K562 (cell line): ENCODE measurements around the gene SLC6A7. TPM values are rescaled to one million over a fixed set of nuclear protein-coding genes. Genes with fewer than 3 reads are reported as not detected.
A peak's percentile ranks its signal among the peaks of the same experiment; 100 is the strongest.

ENCODE experiments used
- ATAC-seq: fragments of 200-7000 bp; cut with Tn5 transposase; 3 replicates; pipeline ENCODE4 v1.9.1; 2020; ENCODE audit warnings: moderate library complexity
- BruUV-seq: library from RNA; stranded (reverse); fragments of 400-500 nt; replicated peaks from 2 replicates; lab custom pipeline; 2021; lab: Mats Ljungman, UMichigan
- CTCF ChIA-PET: fragments of 300-600 bp; formaldehyde crosslinking; extraction: SDS; loops from one replicate; lab custom pipeline; 2021; ENCODE audit warnings: low intra/inter-chr PET ratio; lab: Yijun Ruan, JAX
- POLR2A ChIA-PET: fragments of 300-600, 350-650 bp; sonication (Branson Sonifier 250); formaldehyde crosslinking; extraction: SDS; loops from one replicate; lab custom pipeline; 2021; ENCODE audit warnings: antibody characterized with exemption, inconsistent platforms; lab: Yijun Ruan, JAX
- DNase-seq, 4 experiments: peaks; one replicate each; pipeline versions ENCODE4 v3.0.0 to v3.0.0-alpha.2; 2011 to 2018; ENCODE audit warnings: low spot score in 3 of 4, mixed read lengths in 3 of 4; ENCODE audit errors: extremely low read depth in 1 of 4
- FAIRE-seq: peaks from 2 replicates; lab custom pipeline; 2011; peaks lifted over from hg19 to GRCh38; lab: Jason Lieb, UNC
- H2AFZ ChIP-seq: 2 replicates; pipeline ENCODE4 v1.6.0; 2011; ENCODE audit warnings: low read depth, low read length, control low read depth, inconsistent platforms
- H3K27ac ChIP-seq: fragments of 200-600 bp; 3 replicates; pipeline ENCODE4 v1.8.0; 2011; ENCODE audit warnings: low read depth, mild to moderate bottlenecking, control low read depth, inconsistent platforms, low read length, moderate library complexity, mixed read lengths; ENCODE audit errors: extremely low read depth
- H3K27me3 ChIP-seq, 2 experiments: fragments of 300-600 bp in 1 of 2; 2 replicates in 1 of 2; 3 replicates in 1 of 2; pipeline versions ENCODE4 v1.6.0 to v1.8.0; 2011; ENCODE audit warnings: inconsistent platforms in 2 of 2, low read length in 2 of 2, mild to moderate bottlenecking in 1 of 2, mixed read lengths in 1 of 2, moderate library complexity in 1 of 2; ENCODE audit not compliant: control insufficient read depth in 2 of 2, insufficient read depth in 2 of 2
- H3K36me3 ChIP-seq: fragments of 300-600 bp; 3 replicates; pipeline ENCODE4 v1.8.0; 2011; ENCODE audit warnings: mild to moderate bottlenecking, low read length, inconsistent platforms; ENCODE audit not compliant: control insufficient read depth, insufficient read depth
- H3K4me1 ChIP-seq, 2 experiments: fragments of 200-600 bp in 1 of 2; replicated peaks in 1 of 2; 2 replicates in 1 of 2; 3 replicates in 1 of 2; pipeline versions ENCODE4 v1.5.1 to v1.8.0; 2011; ENCODE audit warnings: inconsistent platforms in 2 of 2, low read length in 2 of 2, mild to moderate bottlenecking in 1 of 2, mixed read lengths in 1 of 2, moderate library complexity in 1 of 2; ENCODE audit not compliant: control insufficient read depth in 2 of 2, insufficient read depth in 2 of 2
- H3K4me2 ChIP-seq: 2 replicates; pipeline ENCODE4 v1.6.1; 2011; ENCODE audit warnings: low read length, control low read depth, inconsistent platforms, mixed read lengths; ENCODE audit not compliant: insufficient read depth
- H3K4me3 ChIP-seq: fragments of 200-600 bp; sonication (generic), shearing (Covaris generic); 2 replicates; pipeline ENCODE4 v1.5.1; 2016; ENCODE audit warnings: control low read depth, inconsistent platforms
- H3K79me2 ChIP-seq: fragments of 200-600 bp; 3 replicates; pipeline ENCODE4 v1.8.0; 2011; ENCODE audit warnings: low read length, inconsistent platforms; ENCODE audit not compliant: control insufficient read depth, insufficient read depth
- H3K9ac ChIP-seq, 2 experiments: 2 replicates each; pipeline versions ENCODE4 v1.6.0 to v1.6.1; 2011; ENCODE audit warnings: low read depth in 2 of 2, low read length in 2 of 2, control low read depth in 1 of 2, inconsistent platforms in 1 of 2, mild to moderate bottlenecking in 1 of 2, mixed read lengths in 1 of 2; ENCODE audit not compliant: insufficient read depth in 1 of 2
- H3K9me1 ChIP-seq: one replicate; pipeline ENCODE4 v1.6.0; 2011; ENCODE audit warnings: inconsistent platforms, mild to moderate bottlenecking, low read length, moderate library complexity; ENCODE audit not compliant: control insufficient read depth, insufficient read depth
- H3K9me3 ChIP-seq: replicated peaks from 2 replicates; pipeline ENCODE4 v1.5.1; 2011; ENCODE audit warnings: low read depth, low read length, inconsistent platforms; ENCODE audit not compliant: control insufficient read depth, insufficient read depth
- H4K20me1 ChIP-seq: replicated peaks from 2 replicates; pipeline ENCODE4 v1.6.1; 2011; ENCODE audit warnings: low read length, inconsistent platforms, mixed read lengths; ENCODE audit not compliant: control insufficient read depth, insufficient read depth
- ATF4 ChIP-seq: fragments of 450-650 bp; formaldehyde crosslinking; IDR thresholded peaks from 2 replicates; pipeline ENCODE4 v1.4.0; 2022; ENCODE audit warnings: mild to moderate bottlenecking, moderate library complexity
- GTF2E2 ChIP-seq: fragments of 200-800 bp; sonication (Bioruptor generic); IDR thresholded peaks from 2 replicates; pipeline ENCODE4 v1.6.1; 2016; ENCODE audit warnings: missing genetic modification characterization, missing compliant biosample characterization
- NFATC3 ChIP-seq: fragments of 450-650 bp; IDR thresholded peaks from 2 replicates; pipeline ENCODE4 v1.6.1; 2017; ENCODE audit warnings: mild to moderate bottlenecking
- RBM25 ChIP-seq: fragments of 200-400 bp; formaldehyde crosslinking; IDR thresholded peaks from 2 replicates; pipeline ENCODE4 v1.6.1; 2018; ENCODE audit warnings: low read length, low read depth, moderate library complexity; ENCODE audit not compliant: severe bottlenecking
- SP2 ChIP-seq: IDR thresholded peaks from 2 replicates; pipeline ENCODE4 v1.6.1; 2011; ENCODE audit warnings: mild to moderate bottlenecking, low read depth, low read length, moderate library complexity; ENCODE audit not compliant: poor library complexity, severe bottlenecking; ENCODE audit errors: extremely low read depth
- UBTF ChIP-seq, 2 experiments: IDR thresholded peaks; 2 replicates each; pipeline ENCODE4 v1.6.1; 2012; ENCODE audit warnings: improper control_type of control experiment in 2 of 2, low read depth in 2 of 2, low read length in 2 of 2, borderline replicate concordance in 1 of 2
- ZFP1 ChIP-seq: fragments of 450-650 bp; formaldehyde crosslinking; IDR thresholded peaks from 2 replicates; pipeline ENCODE4 v1.4.0; 2020; ENCODE audit warnings: mild to moderate bottlenecking, mixed read lengths
- ZFP36 ChIP-seq: fragments of 150-350 bp; IDR thresholded peaks from 2 replicates; pipeline ENCODE4 v1.6.1; 2018; ENCODE audit warnings: low read length, low read depth; ENCODE audit not compliant: partially characterized antibody
- WGBS: fragments of 100-300 bp; shearing (Covaris generic); methylation state at CpG from one replicate; pipeline ENCODE4 v1.1.6; 2016; ENCODE audit warnings: low coverage, mixed read lengths; ENCODE audit not compliant: insufficient coverage; ENCODE audit errors: missing lambda C conversion rate; 5-methylcytosine and 5-hydroxymethylcytosine counted together
- in situ Hi-C: fragments of 300-500 bp; cut with MboI; formaldehyde crosslinking; loops from 4 replicates; pipeline ENCODE4 v1.15.0; 2018; ENCODE audit warnings: inconsistent platforms, mixed read lengths
- intact Hi-C: fragments of 100-400 bp; cut with micrococcal nuclease; formaldehyde crosslinking; loops from 2 replicates; pipeline ENCODE4 v1.14.2; 2022
- polyA plus RNA-seq, 8 experiments: library from polyadenylated mRNA; depleted of rRNA in 4 of 8; stranded (reverse) in 5 of 8; unstranded in 3 of 8; fragments of >200 nt; fragmentation: Nextera tagmentation in 2 of 8; fragmentation: Illumina TruSeq in 1 of 8; extraction: Ambion mirVana in 2 of 8; extraction: Trizol in 1 of 8; gene quantifications; 2 replicates each; pipeline versions ENCODE4 v1.2.1 to v1.2.3, GENCODE V29; 2011 to 2014; ENCODE audit warnings: inconsistent platforms in 1 of 8, missing spikeins in 1 of 8
- total RNA-seq, 7 experiments: library from RNA; depleted of rRNA in 6 of 7; stranded (reverse); fragments of >200 nt in 6 of 7; fragmentation: Illumina TruSeq in 2 of 7; extraction: Trizol in 2 of 7; gene quantifications; 2 replicates each; pipeline versions ENCODE4 v1.2.1 to v1.2.3, GENCODE V29; 2011 to 2021; ENCODE audit warnings: low replicate concordance in 1 of 7

SLC6A7 gene
- total and polyA plus RNA-seq, 9 of the 15 experiments (the other 6 are each of a cell fraction or from before 2014, with no cell fraction given), result not detected

- in situ Hi-C loops (no loop called here), intact Hi-C loops (no loop called here)
- CTCF ChIA-PET, result no interaction called here
- no peaks in the 10 kb centered on the region for H3K4me1 ChIP-seq
- no TSS peak for BruUV-seq
- H4K20me1 ChIP-seq, result no peaks in the 10 kb centered on the region
- DNase-seq (no peak), FAIRE-seq (no peak), ATAC-seq (no peak)
- H3K27ac ChIP-seq, result no peak overlapping the region
- TF ChIP-seq NFATC3, result no peak
- TF ChIP-seq ZFP36, result peak; percentile 50
- no peak for TF ChIP-seq UBTF (IDR thresholded peaks at IDR 0.05; ENCODE audit: borderline replicate concordance in 1 of 2, low read depth in 2 of 2, low read length in 2 of 2)
- no peak for TF ChIP-seq ZFP1 (CRISPR knock-in tag)
- no peak for TF ChIP-seq SP2
- peak; percentile 79 for TF ChIP-seq RBM25
- TF ChIP-seq ATF4 (CRISPR knock-in tag), result no peak
- TF ChIP-seq GTF2E2 (tag), result no peak
- 13% methylated on average over 2 of the region's 2 CpGs for WGBS
- no peaks in the 10 kb centered on the region for H3K79me2 ChIP-seq
- peaks cover 7 to 34% of the 10 kb centered on the region in 2 experiments; a peak in 3 of 5 replicates for H3K27me3 ChIP-seq
- H3K4me3 ChIP-seq, result no peak overlapping the region
- no peak overlapping the region for H3K9ac ChIP-seq
- H3K4me2 ChIP-seq, result no peak overlapping the region
- H3K36me3 ChIP-seq, result no peaks in the 10 kb centered on the region
- POLR2A ChIA-PET, result no interaction called here
- H3K9me3 ChIP-seq, result no peaks in the 10 kb centered on the region
- no peaks in the 10 kb centered on the region for H3K9me1 ChIP-seq
- no peak overlapping the region for H2AFZ ChIP-seq
These were observed 46.5 kb downstream of the SLC6A7 start for GRCh38 chr5:150236313-150236712.
